HEK293 (cell line): Measurements from ENCODE around the gene NAT8L.

Source experiments
- CTCF ChIA-PET: fragments of 350-600 bp; formaldehyde crosslinking; extraction: SDS; loops from one replicate; lab custom pipeline; 2021; ENCODE audit warnings: antibody characterized with exemption; lab: Yijun Ruan, JAX
- POLR2A ChIA-PET: fragments of 300-600 bp; formaldehyde crosslinking; extraction: SDS; loops from one replicate; lab custom pipeline; 2020; ENCODE audit warnings: antibody characterized with exemption, inconsistent platforms; lab: Yijun Ruan, JAX
- H3K27ac ChIP-seq: fragments of 200-500 bp; sonication (Bioruptor generic); 2 replicates; pipeline ENCODE4 v1.5.1; 2014; ENCODE audit warnings: low read depth, low read length, control low read depth, inconsistent platforms; ENCODE audit errors: extremely low read depth
- H3K36me3 ChIP-seq, 2 experiments: fragments of 200-500 bp in 1 of 2; sonication (Bioruptor generic) in 1 of 2; 1 replicate in 1 of 2; 2 replicates in 1 of 2; pipeline ENCODE4 v1.5.1; 2014 to 2017; ENCODE audit warnings: inconsistent platforms in 2 of 2, low read length in 2 of 2; ENCODE audit not compliant: control insufficient read depth in 2 of 2, insufficient read depth in 1 of 2
- H3K4me1 ChIP-seq: fragments of 200-500 bp; sonication (Bioruptor generic); 2 replicates; pipeline ENCODE4 v1.5.1; 2014; ENCODE audit warnings: mild to moderate bottlenecking, low read length, inconsistent platforms; ENCODE audit not compliant: control insufficient read depth, insufficient read depth
- H3K4me3 ChIP-seq: 2 replicates; pipeline ENCODE4 v1.5.1; 2011; ENCODE audit warnings: low read depth, mild to moderate bottlenecking, control low read depth, low read length, moderate library complexity
- H3K9me3 ChIP-seq: fragments of 200-500 bp; sonication (Bioruptor generic); 2 replicates; pipeline ENCODE4 v1.5.1; 2014; ENCODE audit warnings: low read depth, low read length, inconsistent platforms; ENCODE audit not compliant: control insufficient read depth, insufficient read depth
- FEZF1 ChIP-seq: fragments of 450-650 bp; formaldehyde crosslinking; IDR thresholded peaks from 2 replicates; pipeline ENCODE4 v1.5.1; 2016; ENCODE audit warnings: missing biosample characterization, missing genetic modification characterization
- GLIS2 ChIP-seq: fragments of 450-650 bp; formaldehyde crosslinking; IDR thresholded peaks from 2 replicates; pipeline ENCODE4 v1.5.1; 2016; ENCODE audit warnings: missing biosample characterization, missing genetic modification characterization
- IKZF3 ChIP-seq: fragments of 450-650 bp; IDR thresholded peaks from 2 replicates; pipeline ENCODE4 v1.5.0; 2018; ENCODE audit warnings: missing biosample characterization, mild to moderate bottlenecking, missing genetic modification characterization, moderate library complexity
- OSR2 ChIP-seq: fragments of 450-650 bp; formaldehyde crosslinking; IDR thresholded peaks from 2 replicates; pipeline ENCODE4 v1.5.1; 2016; ENCODE audit warnings: missing biosample characterization, missing genetic modification characterization
- PRDM1 ChIP-seq: fragments of 450-650 bp; formaldehyde crosslinking; IDR thresholded peaks from 2 replicates; pipeline ENCODE4; 2016; ENCODE audit warnings: missing biosample characterization, missing genetic modification characterization
- PRDM2 ChIP-seq: fragments of 450-650 bp; formaldehyde crosslinking; IDR thresholded peaks from 2 replicates; pipeline ENCODE4 v1.5.1; 2016; ENCODE audit warnings: missing biosample characterization, missing genetic modification characterization, borderline replicate concordance
- TCF7L2 ChIP-seq: IDR thresholded peaks from 2 replicates; pipeline ENCODE4 v1.6.1; 2011; ENCODE audit warnings: low read depth, mild to moderate bottlenecking, inconsistent platforms, low read length, moderate library complexity, borderline replicate concordance
- TRIM28 ChIP-seq: IDR thresholded peaks from 2 replicates; pipeline ENCODE4 v1.6.1; 2011; ENCODE audit warnings: low read length, control low read depth, borderline replicate concordance
- ZBTB8A ChIP-seq: fragments of 450-650 bp; formaldehyde crosslinking; IDR thresholded peaks from 2 replicates; pipeline ENCODE4 v1.5.1; 2016; ENCODE audit warnings: missing biosample characterization, missing genetic modification characterization
- ZNF146 ChIP-seq: fragments of 450-650 bp; formaldehyde crosslinking; IDR thresholded peaks from 2 replicates; pipeline ENCODE4 v1.5.1; 2016; ENCODE audit warnings: missing biosample characterization, missing genetic modification characterization
- ZNF24 ChIP-seq: fragments of 450-650 bp; formaldehyde crosslinking; IDR thresholded peaks from 2 replicates; pipeline ENCODE4 v1.5.1; 2016; ENCODE audit warnings: missing biosample characterization, missing genetic modification characterization
- ZNF391 ChIP-seq: fragments of 450-650 bp; formaldehyde crosslinking; IDR thresholded peaks from 2 replicates; pipeline ENCODE4 v1.5.1; 2016; ENCODE audit warnings: low read depth, missing biosample characterization, missing genetic modification characterization, borderline replicate concordance
- ZNF513 ChIP-seq: fragments of 450-650 bp; IDR thresholded peaks from 2 replicates; pipeline ENCODE4 v1.5.1; 2018; ENCODE audit warnings: missing biosample characterization, missing genetic modification characterization
- ZNF549 ChIP-seq: fragments of 450-650 bp; IDR thresholded peaks from 2 replicates; pipeline ENCODE4 v1.5.1; 2018; ENCODE audit warnings: missing biosample characterization, missing genetic modification characterization, mild to moderate bottlenecking, inconsistent platforms, moderate library complexity
- ZNF561 ChIP-seq: fragments of 450-650 bp; IDR thresholded peaks from 2 replicates; pipeline ENCODE4 v1.5.1; 2018; ENCODE audit warnings: missing biosample characterization, missing genetic modification characterization, borderline replicate concordance
- ZNF624 ChIP-seq: fragments of 450-650 bp; formaldehyde crosslinking; IDR thresholded peaks from 2 replicates; pipeline ENCODE4 v1.5.1; 2017; ENCODE audit warnings: missing biosample characterization, missing genetic modification characterization
- ZNF658 ChIP-seq: fragments of 450-650 bp; formaldehyde crosslinking; IDR thresholded peaks from 2 replicates; pipeline ENCODE4; 2016; ENCODE audit warnings: missing biosample characterization, missing genetic modification characterization
- ZNF660 ChIP-seq: fragments of 450-650 bp; IDR thresholded peaks from 2 replicates; pipeline ENCODE4 v1.5.1; 2018; ENCODE audit warnings: missing biosample characterization, mild to moderate bottlenecking, missing genetic modification characterization
- ZNF768 ChIP-seq: fragments of 450-650 bp; formaldehyde crosslinking; IDR thresholded peaks from 2 replicates; pipeline ENCODE4 v1.5.1; 2018; ENCODE audit warnings: missing biosample characterization, mild to moderate bottlenecking, missing genetic modification characterization
- ZNF776 ChIP-seq: fragments of 450-650 bp; formaldehyde crosslinking; IDR thresholded peaks from 2 replicates; pipeline ENCODE4 v1.5.0; 2017; ENCODE audit warnings: missing biosample characterization, missing genetic modification characterization, borderline replicate concordance
- ZNF792 ChIP-seq: fragments of 450-650 bp; formaldehyde crosslinking; IDR thresholded peaks from 2 replicates; pipeline ENCODE4 v1.5.1; 2016; ENCODE audit warnings: missing biosample characterization, missing genetic modification characterization
- TF ChIP-seq, protein P1 (sequence below): fragments of 450-650 bp; formaldehyde crosslinking; IDR thresholded peaks from 2 replicates; pipeline ENCODE4; 2016; ENCODE audit warnings: missing biosample characterization, missing genetic modification characterization

Gene NAT8L

GRCh38 chr4:2057382-2058065, 1.6 kb upstream of the NAT8L start:
- Histone ChIP-seq H3K4me1 (no peaks in the 10 kb centered on the region), H3K27ac (no peak overlapping the region), H3K4me3 (no peak overlapping the region), H3K36me3 (peaks cover 0 to 14% of the 10 kb centered on the region in 2 experiments; a peak in 1 of 3 replicates), H3K9me3 (no peaks in the 10 kb centered on the region)
- TF ChIP-seq ZNF549 (tag by site-specific recombination): no peak
- TF ChIP-seq, protein P1, sequence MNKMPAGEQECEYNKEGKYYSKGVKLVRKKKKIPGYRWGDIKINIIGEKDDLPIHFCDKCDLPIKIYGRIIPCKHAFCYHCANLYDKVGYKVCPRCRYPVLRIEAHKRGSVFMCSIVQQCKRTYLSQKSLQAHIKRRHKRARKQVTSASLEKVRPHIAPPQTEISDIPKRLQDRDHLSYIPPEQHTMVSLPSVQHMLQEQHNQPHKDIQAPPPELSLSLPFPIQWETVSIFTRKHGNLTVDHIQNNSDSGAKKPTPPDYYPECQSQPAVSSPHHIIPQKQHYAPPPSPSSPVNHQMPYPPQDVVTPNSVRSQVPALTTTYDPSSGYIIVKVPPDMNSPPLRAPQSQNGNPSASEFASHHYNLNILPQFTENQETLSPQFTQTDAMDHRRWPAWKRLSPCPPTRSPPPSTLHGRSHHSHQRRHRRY (tag by site-specific recombination): no peak
- no peak for TF ChIP-seq ZNF768 (tag by site-specific recombination)
- TF ChIP-seq ZNF146: no peak
- TF ChIP-seq TCF7L2: no peak
- TF ChIP-seq TRIM28: no peak
- no peak for TF ChIP-seq ZNF792
- TF ChIP-seq IKZF3 (tag by site-specific recombination): no peak
- no peak for TF ChIP-seq ZNF24 (tag by site-specific recombination)
- no peak for TF ChIP-seq PRDM1 (tag by site-specific recombination)
- no peak for TF ChIP-seq PRDM2
- TF ChIP-seq OSR2 (tag by site-specific recombination): no peak
- no peak for TF ChIP-seq ZNF658 (tag by site-specific recombination)
- no peak for TF ChIP-seq ZNF561 (tag by site-specific recombination)
- POLR2A ChIA-PET: no interaction called here
- CTCF ChIA-PET: no interaction called here

DNA sequence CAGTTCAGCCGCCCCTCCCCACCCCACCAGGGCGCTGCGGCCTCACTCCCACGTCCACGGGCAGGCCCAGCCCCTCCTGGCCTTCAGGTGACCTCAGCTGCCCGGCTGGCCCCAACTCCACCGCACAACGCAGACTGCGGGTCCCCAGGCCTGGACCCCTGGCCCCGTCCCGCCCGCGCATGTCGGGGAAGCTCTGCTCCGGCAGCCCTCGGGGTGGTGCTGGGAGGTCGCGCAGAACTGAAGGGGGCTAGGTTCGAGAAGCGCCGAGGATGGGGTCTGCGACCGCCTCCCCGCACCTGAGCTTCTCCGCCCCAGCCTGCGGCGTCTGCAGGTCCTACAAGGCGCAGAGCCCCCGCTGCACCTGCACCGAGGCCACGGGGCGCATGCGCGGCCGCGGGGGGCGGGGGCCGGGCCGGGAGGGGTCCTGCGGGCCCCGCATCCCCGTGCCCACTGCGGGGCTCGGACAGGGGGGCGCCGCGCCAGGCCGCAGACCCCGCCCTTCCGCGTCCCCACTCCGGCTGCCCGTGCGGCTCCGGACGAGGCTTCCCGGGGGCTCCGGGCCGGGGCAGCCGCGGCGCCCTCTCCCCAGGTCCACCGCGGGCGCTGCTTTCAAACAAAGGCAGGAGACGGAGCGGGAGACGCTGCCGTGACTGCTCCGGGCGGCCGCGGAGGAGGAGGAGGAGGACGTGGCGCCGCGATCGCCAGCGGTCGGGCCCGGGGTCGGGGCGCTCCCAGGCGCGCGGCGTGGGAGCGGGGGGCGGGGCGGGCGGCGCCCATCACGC, 672 bp upstream of the NAT8L start:
- ChIA-PET POLR2A (no interaction called here), CTCF (no interaction called here)
- H3K9me3 ChIP-seq: no peaks in the 10 kb centered on the region
- H3K4me3 ChIP-seq: peak overlapping the region; percentile 40
- peaks cover 0 to 21% of the 10 kb centered on the region in 2 experiments; a peak in 1 of 3 replicates for H3K36me3 ChIP-seq
- no peaks in the 10 kb centered on the region for H3K4me1 ChIP-seq
- peak overlapping the region; percentile 58; the same call in 1 of the 2 replicates for H3K27ac ChIP-seq
- TF ChIP-seq ZNF660 (tag by site-specific recombination) (no peak), FEZF1 (tag by site-specific recombination) (no peak), ZNF776 (tag by site-specific recombination) (no peak), ZBTB8A (peak; percentile 36; the same call in 1 of the 2 replicates), OSR2 (tag by site-specific recombination) (no peak), GLIS2 (tag by site-specific recombination) (0 out of 2 replicates have a peak, but pooled peaks have one; percentile 15), ZNF513 (tag by site-specific recombination) (0 out of 2 replicates have a peak, but pooled peaks have one; percentile 11), ZNF391 (tag by site-specific recombination) (no peak), ZNF624 (no peak)
